Measurements from ENCODE around the gene ADK. TPM values are rescaled to one million over a fixed set of nuclear protein-coding genes. Genes with fewer than 3 reads are reported as not detected.

ADK gene
- total and polyA plus RNA-seq, 8 donors: 7.2 to 66.1 (median 21.5) TPM

DNA sequence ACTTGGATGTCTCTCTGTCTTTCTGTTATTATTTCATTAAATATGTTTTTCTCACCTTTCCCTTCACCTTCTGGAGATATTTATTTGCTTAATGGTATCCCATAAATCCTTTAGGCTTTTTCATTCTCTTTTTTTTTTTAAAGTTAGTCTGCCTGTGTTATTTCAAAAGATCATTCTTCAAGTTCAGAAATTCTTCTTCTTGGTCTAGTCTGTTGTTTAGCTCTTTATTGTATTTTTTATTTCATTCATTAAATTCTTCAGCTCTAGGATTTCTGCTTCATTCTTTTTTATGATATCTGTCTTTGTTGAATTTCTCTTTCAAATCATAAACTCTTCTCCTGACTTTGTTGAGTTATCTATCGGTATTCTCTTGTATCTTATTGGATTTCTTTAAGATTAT, 363.3 kb downstream of the ADK start:
- H3K4me3 ChIP-seq: no peak overlapping the region
- TF ChIP-seq POLR2AphosphoS5 (IDR thresholded peaks at IDR 0.05) (no peak), EP300 (IDR thresholded peaks at IDR 0.05) (no peak), POLR2A (IDR thresholded peaks at IDR 0.05) (no peak)
- TF ChIP-seq, protein P1, sequence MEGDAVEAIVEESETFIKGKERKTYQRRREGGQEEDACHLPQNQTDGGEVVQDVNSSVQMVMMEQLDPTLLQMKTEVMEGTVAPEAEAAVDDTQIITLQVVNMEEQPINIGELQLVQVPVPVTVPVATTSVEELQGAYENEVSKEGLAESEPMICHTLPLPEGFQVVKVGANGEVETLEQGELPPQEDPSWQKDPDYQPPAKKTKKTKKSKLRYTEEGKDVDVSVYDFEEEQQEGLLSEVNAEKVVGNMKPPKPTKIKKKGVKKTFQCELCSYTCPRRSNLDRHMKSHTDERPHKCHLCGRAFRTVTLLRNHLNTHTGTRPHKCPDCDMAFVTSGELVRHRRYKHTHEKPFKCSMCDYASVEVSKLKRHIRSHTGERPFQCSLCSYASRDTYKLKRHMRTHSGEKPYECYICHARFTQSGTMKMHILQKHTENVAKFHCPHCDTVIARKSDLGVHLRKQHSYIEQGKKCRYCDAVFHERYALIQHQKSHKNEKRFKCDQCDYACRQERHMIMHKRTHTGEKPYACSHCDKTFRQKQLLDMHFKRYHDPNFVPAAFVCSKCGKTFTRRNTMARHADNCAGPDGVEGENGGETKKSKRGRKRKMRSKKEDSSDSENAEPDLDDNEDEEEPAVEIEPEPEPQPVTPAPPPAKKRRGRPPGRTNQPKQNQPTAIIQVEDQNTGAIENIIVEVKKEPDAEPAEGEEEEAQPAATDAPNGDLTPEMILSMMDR (IDR thresholded peaks at IDR 0.05): no peak
- no peaks in the 10 kb centered on the region for H3K27me3 ChIP-seq
- H3K27ac ChIP-seq: no peak overlapping the region
- 95 to 100% (median 97%) methylated on average over 1 of the region's 1 CpG for WGBS, 5 donors
- DNase-seq: no peak
- intact Hi-C loops (cut with DNase I; ENCODE audit: low total_unique reads): no loop called here
- H3K9me3 ChIP-seq: peaks cover 0 to 43% (median 25%) of the 10 kb centered on the region in 4 donors
- no peaks in the 10 kb centered on the region for H3K36me3 ChIP-seq
- H3K4me1 ChIP-seq: no peaks in the 10 kb centered on the region

DNA sequence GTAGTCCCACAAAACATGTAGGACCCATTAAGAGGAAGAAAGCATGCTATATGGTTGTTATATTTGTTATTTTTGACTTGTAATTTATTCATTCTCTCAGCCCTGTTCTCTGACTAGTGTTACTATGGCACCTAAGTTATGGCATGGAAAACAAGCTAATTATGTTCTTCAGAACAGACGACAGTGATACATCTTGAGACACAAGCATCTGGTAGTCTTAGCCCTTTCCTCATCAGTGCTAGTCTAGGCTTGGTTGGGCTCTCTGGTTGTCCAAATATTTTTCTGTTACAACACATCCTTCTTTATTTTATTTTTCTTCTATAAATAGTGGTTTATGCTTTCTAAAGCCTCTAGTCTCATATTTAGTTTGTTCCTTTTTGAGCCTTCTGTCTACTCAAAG, 367.0 kb downstream of the ADK start:
- Histone ChIP-seq H3K9me3 (peaks cover 0 to 22% (median 13%) of the 10 kb centered on the region in 4 donors), H3K4me3 (no peak overlapping the region), H3K36me3 (no peaks in the 10 kb centered on the region), H3K4me1 (no peaks in the 10 kb centered on the region), H3K27me3 (no peaks in the 10 kb centered on the region), H3K27ac (no peak overlapping the region)
- intact Hi-C loops (cut with DNase I; ENCODE audit: low total_unique reads): no loop called here
- TF ChIP-seq EP300 (IDR thresholded peaks at IDR 0.05) (no peak), POLR2A (IDR thresholded peaks at IDR 0.05) (no peak), POLR2AphosphoS5 (IDR thresholded peaks at IDR 0.05) (no peak)
- TF ChIP-seq, protein P1 (IDR thresholded peaks at IDR 0.05): no peak
- DNase-seq: no peak
- 67 to 85% (median 83%) methylated on average over 1 of the region's 1 CpG for WGBS, 5 donors

DNA sequence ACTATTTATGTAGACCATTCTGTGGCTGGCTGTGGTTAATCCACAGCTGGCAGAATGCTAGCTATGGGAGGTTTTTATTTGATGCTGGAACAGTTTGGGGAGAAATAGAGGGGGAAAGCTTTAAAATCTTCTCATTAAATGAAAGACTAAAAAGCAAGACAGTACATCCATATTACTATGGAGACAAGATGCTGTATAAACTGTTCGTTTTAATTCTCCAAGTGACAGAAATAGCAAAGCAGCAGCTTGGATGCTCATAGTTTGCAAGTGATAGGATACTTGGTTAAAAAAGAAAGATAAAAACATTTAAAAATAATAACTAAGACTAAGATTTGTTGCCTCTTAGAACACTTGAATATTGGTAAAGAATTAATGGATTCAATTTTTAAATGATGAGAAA, 370.5 kb downstream of the ADK start:
- no peaks in the 10 kb centered on the region for H3K36me3 ChIP-seq
- DNase-seq: no peak
- no peak overlapping the region for H3K27ac ChIP-seq
- no peaks in the 10 kb centered on the region for H3K9me3 ChIP-seq
- intact Hi-C loops (cut with DNase I; ENCODE audit: low total_unique reads): no loop called here
- no peaks in the 10 kb centered on the region for H3K4me1 ChIP-seq
- WGBS, 5 donors: 77 to 97% (median 89%) methylated on average over 1 of the region's 1 CpG
- no peak overlapping the region for H3K4me3 ChIP-seq
- TF ChIP-seq EP300 (IDR thresholded peaks at IDR 0.05): no peak
- no peak for TF ChIP-seq POLR2AphosphoS5 (IDR thresholded peaks at IDR 0.05)
- TF ChIP-seq POLR2A (IDR thresholded peaks at IDR 0.05): no peak
- TF ChIP-seq, protein P1 (IDR thresholded peaks at IDR 0.05): no peak
- H3K27me3 ChIP-seq: no peaks in the 10 kb centered on the region

DNA sequence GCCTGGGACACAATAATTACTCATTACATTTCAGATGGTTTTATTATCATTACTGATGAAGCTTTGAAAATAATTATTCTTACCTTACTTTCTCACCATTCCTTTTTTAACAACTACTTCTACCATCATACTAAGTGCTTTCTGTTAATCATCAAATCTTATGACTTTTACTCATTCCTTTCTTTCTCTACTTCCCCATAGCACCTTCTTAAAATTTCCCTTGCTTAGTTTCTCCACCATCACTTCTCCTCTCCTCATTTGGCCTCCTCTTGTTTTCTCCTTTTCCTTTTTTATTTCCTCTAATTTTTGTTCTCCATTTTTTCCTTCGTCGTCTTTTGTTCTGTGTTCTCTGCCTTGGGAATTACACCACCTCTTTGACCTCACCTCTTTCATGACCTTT, 372.2 kb downstream of the ADK start:
- H3K4me1 ChIP-seq: no peaks in the 10 kb centered on the region
- no peak overlapping the region for H3K4me3 ChIP-seq
- no peak for DNase-seq
- 64 to 98% (median 95%) methylated on average over 2 of the region's 2 CpGs for WGBS, 5 donors
- TF ChIP-seq POLR2AphosphoS5 (IDR thresholded peaks at IDR 0.05) (no peak), EP300 (IDR thresholded peaks at IDR 0.05) (no peak), POLR2A (IDR thresholded peaks at IDR 0.05) (no peak)
- TF ChIP-seq, protein P1 (IDR thresholded peaks at IDR 0.05): no peak
- no peaks in the 10 kb centered on the region for H3K27me3 ChIP-seq
- no peaks in the 10 kb centered on the region for H3K9me3 ChIP-seq
- H3K36me3 ChIP-seq: no peaks in the 10 kb centered on the region
- H3K27ac ChIP-seq: no peak overlapping the region
- intact Hi-C loops (cut with DNase I; ENCODE audit: low total_unique reads): no loop called here

Data from stomach (tissue), 9 donors.